ENCODE results near the gene MCC. TPM values are rescaled to one million over a fixed set of nuclear protein-coding genes. Genes with fewer than 3 reads are reported as not detected.

MCC gene
- total RNA-seq, 4 donors from 2014 or later, result 6.8 to 11.9 (median 9.0) TPM

GRCh38 chr5:113123618-113124017 lies 364.6 kb downstream of the MCC start:
- Histone ChIP-seq H3K27ac (no peak overlapping the region), H3K4me1 (peaks cover 0 to 35% of the 10 kb centered on the region in 2 donors), H3K27me3 (no peaks in the 10 kb centered on the region), H3K9me3 (no peaks in the 10 kb centered on the region), H3K4me3 (no peak overlapping the region), H3K36me3 (no peaks in the 10 kb centered on the region)
- in situ Hi-C loops (cut with MboI; ENCODE audit: low sequenced_read_pairs in 4 of 4) (no loop called here), intact Hi-C loops (cut with DNase I; ENCODE audit: low total_unique reads) (no loop called here)
- DNase-seq (no peak), ATAC-seq (no peak)
- TF ChIP-seq POLR2A (IDR thresholded peaks at IDR 0.05) (no peak), CTCF (IDR thresholded peaks at IDR 0.05 in 4 of 5, conservative IDR thresholded peaks at IDR 0.05 in 1 of 5) (no peak)

DNA sequence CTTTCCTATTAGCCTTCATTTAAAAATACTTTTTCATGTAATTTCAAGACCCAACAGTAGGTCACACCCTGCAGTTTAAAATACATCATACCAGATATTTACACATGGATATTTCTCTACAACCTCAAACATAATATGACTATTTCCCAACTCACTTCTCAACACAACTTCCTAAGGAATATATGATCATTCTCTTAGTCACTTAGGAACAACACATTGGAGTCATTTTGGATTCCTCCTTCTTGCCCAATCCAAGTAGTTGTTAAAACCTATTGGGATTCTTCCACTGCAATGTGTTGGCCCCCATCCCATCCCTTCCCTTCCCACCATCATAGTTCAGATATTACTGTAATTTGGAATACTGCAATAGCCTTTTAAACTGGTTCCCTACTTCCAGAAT lies 366.2 kb downstream of the MCC start:
- peak; percentile 62 to 70 for ATAC-seq
- TF ChIP-seq CTCF (IDR thresholded peaks at IDR 0.05 in 4 of 5, conservative IDR thresholded peaks at IDR 0.05 in 1 of 5) (no peak), POLR2A (IDR thresholded peaks at IDR 0.05) (no peak)
- Histone ChIP-seq H3K4me3 (no peak overlapping the region), H3K27ac (peak overlapping the region in 3 of 4 donors; percentile 14 to 39 (median 16)), H3K36me3 (no peaks in the 10 kb centered on the region), H3K4me1 (peaks cover 7 to 41% of the 10 kb centered on the region in 2 donors), H3K9me3 (no peaks in the 10 kb centered on the region), H3K27me3 (no peaks in the 10 kb centered on the region)
- in situ Hi-C loops (cut with MboI; ENCODE audit: low sequenced_read_pairs in 4 of 4) (no loop called here), intact Hi-C loops (cut with DNase I; ENCODE audit: low total_unique reads) (no loop called here)
- peak; percentile 42 to 65 for DNase-seq

DNA sequence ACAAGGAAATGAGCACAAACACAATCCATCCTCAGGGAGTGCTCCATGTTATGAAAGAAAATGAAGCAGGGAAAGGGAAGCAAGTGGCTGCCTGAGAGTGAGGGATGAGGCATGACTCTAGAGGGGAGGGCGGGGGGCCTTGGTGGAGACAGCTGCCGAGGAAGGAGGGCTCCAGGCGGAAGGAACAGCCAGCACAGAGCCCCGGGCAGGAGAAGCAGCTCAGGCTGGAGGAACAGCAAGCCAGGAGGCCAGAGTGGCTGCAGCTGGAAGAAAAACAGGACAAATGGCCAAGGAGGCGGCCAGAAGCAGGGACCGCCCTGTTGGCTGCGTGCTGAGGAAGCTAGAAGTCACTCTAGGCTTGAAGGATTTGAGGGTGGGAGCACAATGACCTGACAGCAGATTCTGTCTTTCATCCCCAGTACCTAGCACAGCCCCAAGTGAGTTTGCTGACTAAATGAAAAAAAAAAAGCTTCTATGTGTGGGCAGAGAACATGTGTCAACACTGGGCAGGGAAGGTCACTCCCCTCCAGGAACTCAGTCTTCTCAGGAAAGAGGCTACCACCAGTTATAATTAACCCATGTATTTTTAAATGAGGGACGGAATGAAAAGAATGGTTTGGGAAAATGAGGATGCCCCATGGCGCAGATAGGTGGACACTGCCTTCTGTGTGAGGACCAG lies 368.9 kb downstream of the MCC start:
- peak overlapping the region in 3 of 4 donors; percentile 11 to 61 (median 22) for H3K27ac ChIP-seq
- peak in 1 of 2 donors; percentile 46 for DNase-seq
- H3K9me3 ChIP-seq, result no peaks in the 10 kb centered on the region
- intact Hi-C loops (cut with DNase I; ENCODE audit: low total_unique reads), result loop anchor here (10.0 kb wide), 1 partner anchor 175 kb away; no protein-coding TSS in a partner anchor
- in situ Hi-C loops (cut with MboI; ENCODE audit: low sequenced_read_pairs in 4 of 4), result no loop called here
- no peaks in the 10 kb centered on the region for H3K36me3 ChIP-seq
- no peaks in the 10 kb centered on the region for H3K27me3 ChIP-seq
- no peak for TF ChIP-seq POLR2A (IDR thresholded peaks at IDR 0.05)
- no peak for TF ChIP-seq CTCF (IDR thresholded peaks at IDR 0.05 in 4 of 5, conservative IDR thresholded peaks at IDR 0.05 in 1 of 5)
- peaks cover 7 to 36% of the 10 kb centered on the region in 2 donors for H3K4me1 ChIP-seq
- no peak overlapping the region for H3K4me3 ChIP-seq
- peak; percentile 26 to 50 for ATAC-seq

GRCh38 chr5:113118765-113119164 lies 369.5 kb downstream of the MCC start:
- no peak for DNase-seq
- no peaks in the 10 kb centered on the region for H3K9me3 ChIP-seq
- TF ChIP-seq CTCF (IDR thresholded peaks at IDR 0.05 in 4 of 5, conservative IDR thresholded peaks at IDR 0.05 in 1 of 5), result no peak
- no peak for TF ChIP-seq POLR2A (IDR thresholded peaks at IDR 0.05)
- ATAC-seq, result no peak
- peak overlapping the region in 3 of 4 donors; percentile 11 to 61 (median 22) for H3K27ac ChIP-seq
- no peaks in the 10 kb centered on the region for H3K36me3 ChIP-seq
- H3K27me3 ChIP-seq, result no peaks in the 10 kb centered on the region
- peaks cover 7 to 36% of the 10 kb centered on the region in 2 donors for H3K4me1 ChIP-seq
- H3K4me3 ChIP-seq, result no peak overlapping the region
- in situ Hi-C loops (cut with MboI; ENCODE audit: low sequenced_read_pairs in 4 of 4) (no loop called here), intact Hi-C loops (cut with DNase I; ENCODE audit: low total_unique reads) (loop anchor here (10.0 kb wide), 1 partner anchor 176 kb away; no protein-coding TSS in a partner anchor)
